Globus pallidus (tissue), 1 donor: ENCODE results near the gene ALG10B.
"Not testable (repeated sequence)": the region's sequence is repeated elsewhere in the genome, so short reads cannot be mapped to it uniquely, and the experiment has no call there.

Experiments
- DNase-seq: peaks from one replicate; pipeline ENCODE4 v3.0.0-alpha.2; 2015; ENCODE audit warnings: low spot score

The ALG10B gene, protein sequence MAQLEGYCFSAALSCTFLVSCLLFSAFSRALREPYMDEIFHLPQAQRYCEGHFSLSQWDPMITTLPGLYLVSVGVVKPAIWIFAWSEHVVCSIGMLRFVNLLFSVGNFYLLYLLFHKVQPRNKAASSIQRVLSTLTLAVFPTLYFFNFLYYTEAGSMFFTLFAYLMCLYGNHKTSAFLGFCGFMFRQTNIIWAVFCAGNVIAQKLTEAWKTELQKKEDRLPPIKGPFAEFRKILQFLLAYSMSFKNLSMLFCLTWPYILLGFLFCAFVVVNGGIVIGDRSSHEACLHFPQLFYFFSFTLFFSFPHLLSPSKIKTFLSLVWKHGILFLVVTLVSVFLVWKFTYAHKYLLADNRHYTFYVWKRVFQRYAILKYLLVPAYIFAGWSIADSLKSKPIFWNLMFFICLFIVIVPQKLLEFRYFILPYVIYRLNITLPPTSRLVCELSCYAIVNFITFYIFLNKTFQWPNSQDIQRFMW

DNA sequence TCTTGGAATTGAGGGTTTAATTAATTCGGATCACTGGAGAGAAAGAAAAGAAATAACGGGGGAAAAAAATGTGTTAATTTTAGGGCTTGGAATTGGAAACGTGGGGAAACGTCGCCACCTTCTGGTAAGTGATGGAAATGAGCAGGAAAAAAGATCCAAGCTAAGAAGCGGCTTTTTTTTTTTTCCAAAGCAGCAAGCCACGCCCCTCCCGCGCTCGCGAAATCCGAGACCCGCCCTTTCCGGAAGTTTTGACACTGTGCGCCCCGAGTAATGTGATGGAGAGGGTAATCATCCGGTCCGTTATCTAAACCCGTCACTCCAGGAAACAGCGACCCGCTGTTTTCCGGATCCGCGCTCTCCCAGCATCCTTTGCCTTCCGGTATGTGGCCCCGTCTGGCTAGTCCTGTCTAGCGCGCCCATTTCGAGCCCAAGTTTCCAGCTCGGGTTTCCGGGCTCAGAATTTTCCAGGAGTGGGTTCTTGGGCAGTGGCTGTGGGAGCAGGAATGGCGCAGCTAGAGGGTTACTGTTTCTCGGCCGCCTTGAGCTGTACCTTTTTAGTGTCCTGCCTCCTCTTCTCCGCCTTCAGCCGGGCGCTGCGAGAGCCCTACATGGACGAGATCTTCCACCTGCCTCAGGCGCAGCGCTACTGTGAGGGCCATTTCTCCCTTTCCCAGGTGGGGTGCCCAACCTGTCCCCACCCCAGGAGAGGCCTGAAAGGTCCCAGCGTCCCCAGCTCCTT lies at the start of gene ALG10B:
ALG10B (plus strand) TSS at position 384 of the 739 bp plus-strand sequence; CDS start at position 504, 120 bp downstream.
- peak; percentile 97 for DNase-seq

DNA sequence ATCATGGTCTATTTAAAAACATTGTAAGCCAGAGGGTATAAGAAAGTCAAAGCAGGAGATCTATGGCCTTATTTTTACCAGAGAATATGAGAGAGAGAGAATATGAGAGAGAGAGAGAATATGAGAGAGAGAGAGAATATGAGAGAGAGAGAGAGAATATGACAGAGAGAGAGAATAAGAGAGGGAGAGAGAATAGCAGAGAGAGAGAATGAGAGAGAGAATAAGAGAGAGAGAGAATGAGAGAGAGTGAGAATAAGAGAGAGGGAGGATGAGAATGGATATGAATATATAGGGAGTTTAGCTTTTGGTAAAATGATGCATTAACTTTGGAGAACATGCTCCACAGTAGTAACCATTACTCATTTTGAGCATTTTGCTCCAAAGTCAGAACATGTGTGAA lies 48.0 kb upstream of the ALG10B start:
- no peak for DNase-seq

DNA sequence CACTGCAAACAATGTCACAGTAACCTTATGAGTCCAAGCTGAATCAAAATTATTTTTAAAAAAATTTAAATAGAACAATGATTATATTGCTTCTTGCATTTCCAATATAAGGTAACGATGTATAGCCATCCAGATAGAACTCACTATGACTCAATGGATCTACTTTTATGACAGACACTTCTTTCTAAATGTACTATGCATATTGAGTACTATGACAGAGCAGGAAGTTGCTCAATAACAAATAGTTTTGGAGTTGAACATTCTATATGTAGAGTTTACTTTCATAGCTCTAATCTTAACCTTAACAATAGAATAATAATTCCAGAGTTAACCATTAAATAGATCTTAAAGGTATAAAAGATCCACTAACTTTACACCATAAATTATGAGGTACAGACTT lies 46.7 kb upstream of the ALG10B start:
- no peak for DNase-seq

DNA sequence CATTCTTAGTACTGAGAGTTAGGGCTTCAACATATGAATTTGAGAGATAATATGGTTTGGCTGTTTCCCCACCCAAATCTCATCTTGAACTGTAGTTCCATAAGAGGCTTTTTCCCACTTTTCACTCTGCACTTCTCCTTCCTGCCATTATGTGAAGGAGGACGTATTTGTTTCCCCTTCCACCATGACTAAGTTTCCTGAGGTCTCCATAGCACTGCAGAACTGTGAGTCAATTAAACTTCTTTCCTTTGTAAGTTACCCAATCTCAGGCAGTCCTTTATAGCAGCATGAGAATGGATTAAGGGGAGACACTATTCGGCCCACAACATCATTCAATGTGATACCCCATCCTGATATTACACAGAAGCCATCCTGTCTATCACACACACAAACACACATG lies 36.8 kb upstream of the ALG10B start:
- no peak for DNase-seq

DNA sequence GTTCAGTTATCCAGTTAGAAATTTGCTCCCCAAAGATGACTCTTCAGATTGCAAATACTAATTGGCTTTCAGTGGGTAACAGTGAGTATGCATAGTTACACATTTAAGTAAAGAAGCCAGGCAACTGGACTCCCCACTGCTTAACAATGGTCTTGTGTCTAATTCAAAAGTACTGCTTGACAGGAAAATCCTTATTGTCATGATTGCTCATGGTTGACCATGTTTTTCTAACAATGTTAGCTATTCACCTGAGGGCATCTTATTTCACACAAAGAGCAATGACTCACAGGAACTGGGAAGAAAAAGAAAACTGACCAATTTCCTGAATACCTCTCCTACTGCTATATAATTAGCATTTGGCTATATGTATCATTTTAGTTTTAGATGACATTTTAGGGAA lies 33.7 kb upstream of the ALG10B start:
- no peak for DNase-seq

DNA sequence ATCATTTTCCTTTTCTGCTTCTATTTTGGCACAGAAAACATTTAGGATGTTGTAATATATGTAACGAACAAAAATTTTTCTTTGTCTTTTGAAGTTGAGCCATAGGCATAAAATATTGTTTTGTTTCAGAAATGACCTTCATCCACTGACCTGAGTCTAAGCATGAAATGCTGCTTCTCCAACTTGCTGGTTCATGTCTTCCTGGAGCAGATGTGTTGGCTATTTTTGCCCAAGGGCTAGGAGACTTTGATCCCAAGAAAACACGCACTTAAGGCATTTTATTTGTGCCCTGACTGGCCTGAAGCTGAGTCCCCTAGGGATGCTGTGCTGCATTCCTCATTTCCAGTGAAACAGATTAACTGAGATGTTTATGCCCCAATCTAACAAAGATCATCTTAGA lies 27.2 kb upstream of the ALG10B start:
- no peak for DNase-seq

DNA sequence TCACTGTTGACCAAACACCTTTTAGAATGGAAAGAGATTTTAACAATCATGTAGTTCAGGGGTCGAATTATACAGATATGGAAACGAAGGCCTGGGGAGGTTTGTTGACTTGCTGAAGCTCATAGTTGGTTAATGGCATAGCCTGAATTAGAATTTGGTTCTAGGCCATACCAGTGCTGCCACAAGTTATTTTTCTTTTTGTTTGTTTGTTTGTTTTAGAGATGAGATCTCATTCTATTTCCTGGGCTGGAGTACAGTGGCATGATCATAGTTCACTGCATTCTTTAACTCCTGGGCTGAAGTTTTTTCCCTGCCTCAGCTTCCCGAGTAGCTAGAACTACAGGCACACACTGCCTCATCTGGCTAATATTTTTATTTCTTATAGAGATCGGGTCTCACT lies 25.4 kb upstream of the ALG10B start:
- DNase-seq: no peak

DNA sequence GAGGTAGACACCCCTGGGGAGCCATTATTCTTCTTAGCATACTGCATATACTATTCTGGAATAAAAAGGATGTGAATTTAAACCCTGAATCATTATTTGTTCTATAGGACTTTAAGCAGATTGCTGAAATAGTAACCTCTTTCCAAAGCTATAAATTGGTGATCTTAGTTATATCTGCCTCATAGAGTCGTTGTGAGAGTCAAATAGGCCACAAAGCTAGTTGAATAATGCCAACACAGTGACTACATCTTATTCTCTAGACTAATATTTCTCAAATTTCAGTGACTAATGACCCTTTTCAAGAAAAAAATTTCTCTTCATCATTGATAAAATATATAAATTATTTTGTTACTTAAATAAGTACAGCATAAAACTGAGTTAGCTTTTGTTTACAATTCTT lies 13.6 kb upstream of the ALG10B start:
- not testable (repeated sequence) for DNase-seq

DNA sequence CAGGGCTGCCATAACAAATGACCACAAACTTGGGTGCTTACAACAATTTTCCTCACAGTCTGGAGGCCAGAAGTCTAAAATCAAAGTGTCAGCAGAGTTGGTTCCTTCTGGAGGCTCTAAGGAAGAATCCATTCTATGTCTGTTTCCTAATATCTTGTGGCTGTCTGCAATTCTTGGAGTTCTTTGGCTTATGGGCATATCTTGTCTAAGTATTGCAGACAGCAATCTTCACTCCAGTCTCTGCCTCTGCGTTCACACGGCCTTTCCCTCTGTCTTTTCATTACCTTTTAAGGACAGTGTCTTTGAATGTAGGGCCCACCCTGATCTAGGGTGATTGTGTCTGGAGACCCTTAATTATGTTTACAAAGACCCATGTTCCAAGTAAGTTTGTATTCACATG lies 5.4 kb downstream of the ALG10B start:
- DNase-seq: not testable (repeated sequence)

DNA sequence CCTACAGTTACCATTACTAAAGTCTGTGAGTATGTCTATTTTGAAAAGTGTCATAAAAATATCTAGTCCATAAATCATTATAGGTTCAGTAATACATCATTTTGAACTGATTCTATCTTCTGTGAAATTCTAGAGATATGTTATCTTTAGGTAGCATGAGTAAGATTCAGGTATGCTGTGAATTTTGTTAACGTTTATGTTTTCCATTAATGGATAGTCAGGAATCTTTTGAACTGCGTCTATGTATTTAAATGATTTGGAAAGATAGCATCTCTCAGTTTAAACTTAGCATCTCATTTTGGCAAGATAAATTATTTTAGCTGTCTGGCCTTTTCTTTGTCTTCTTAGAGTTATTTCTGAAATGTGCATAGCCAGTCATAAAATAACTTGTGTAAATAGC lies 8.3 kb downstream of the ALG10B start:
- no peak for DNase-seq

DNA sequence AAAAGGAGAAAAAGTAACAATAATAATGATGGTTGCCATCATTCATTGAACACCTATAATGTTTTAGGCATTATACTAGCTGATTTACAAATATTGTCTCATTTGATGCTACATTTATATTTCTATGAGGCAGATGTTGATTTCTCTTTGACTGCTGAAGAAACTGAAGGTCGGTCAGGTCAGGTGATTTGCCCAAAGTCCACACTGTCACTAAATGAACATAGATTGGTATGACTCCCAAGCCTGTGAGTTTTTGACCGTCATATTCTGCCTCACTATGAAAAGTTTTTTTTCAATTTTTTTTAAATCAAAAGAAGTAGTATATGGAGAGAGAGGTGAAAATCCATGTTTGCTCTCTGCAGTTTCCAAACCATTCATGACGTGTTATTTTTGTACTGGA lies 10.8 kb downstream of the ALG10B start:
- no peak for DNase-seq

DNA sequence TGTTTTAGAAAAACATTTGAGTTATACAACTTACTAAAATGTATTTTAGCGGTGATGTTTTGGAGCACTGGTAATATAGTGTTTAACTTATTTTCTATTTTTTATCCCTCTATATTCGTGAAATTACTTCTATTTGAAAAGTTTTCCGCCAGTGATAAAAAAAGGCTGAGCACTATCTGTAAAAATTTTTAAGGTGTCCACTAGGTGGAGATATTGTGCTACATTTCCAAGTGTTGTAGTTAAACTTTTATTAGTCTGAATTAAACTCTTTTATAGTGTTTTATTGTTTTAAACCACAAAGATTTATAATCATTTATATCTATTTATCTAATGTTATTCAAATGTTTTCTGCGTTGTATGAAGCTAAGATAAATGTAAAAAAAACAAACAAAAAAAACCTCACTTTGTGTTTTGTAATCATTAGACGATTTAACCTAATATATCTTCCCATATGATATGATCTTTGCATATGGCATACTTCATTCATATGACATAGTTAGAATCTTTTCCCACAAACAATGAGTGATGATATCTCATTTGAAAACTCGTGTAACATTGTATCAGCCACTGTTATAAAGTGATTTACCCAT lies 11.8 kb downstream of the ALG10B start:
- DNase-seq: peak; percentile 13

DNA sequence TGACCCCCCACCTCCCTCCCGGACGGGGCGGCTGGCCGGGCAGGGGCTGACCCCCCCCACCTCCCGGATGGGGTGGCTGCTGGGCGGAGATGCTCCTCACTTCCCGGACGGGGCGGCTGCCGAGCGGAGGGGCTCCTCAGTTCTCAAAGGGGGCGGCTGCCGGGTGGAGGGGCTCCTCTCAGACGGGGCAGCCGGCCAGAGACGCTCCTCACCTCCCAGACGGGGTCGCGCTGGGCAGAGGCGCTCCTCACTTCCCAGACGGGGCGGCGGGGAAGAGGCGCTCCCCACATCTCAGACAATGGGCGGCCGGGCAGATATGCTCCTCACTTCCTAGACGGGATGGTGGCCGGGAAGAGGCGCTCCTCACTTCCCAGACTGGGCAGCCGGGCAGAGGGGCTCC lies 13.8 kb downstream of the ALG10B start:
- DNase-seq: not testable (repeated sequence)

DNA sequence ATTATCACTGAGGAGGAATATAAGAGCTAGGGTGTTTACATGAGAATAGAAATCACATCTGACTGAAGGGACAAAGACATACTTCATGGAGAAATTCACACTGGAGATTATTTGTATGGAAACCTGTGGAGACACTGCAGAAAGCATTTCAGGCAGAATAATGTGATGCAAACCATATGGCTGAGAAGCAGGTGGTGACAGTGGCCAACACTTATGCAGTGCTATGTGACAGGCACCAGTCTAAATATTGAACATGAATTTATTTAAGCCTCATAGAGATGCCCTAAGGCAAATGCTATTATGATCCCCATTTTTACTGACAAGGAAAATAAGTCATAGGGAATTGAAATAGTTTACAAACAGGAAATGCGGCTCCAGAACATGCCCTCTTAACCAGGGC lies 16.2 kb downstream of the ALG10B start:
- DNase-seq: no peak

DNA sequence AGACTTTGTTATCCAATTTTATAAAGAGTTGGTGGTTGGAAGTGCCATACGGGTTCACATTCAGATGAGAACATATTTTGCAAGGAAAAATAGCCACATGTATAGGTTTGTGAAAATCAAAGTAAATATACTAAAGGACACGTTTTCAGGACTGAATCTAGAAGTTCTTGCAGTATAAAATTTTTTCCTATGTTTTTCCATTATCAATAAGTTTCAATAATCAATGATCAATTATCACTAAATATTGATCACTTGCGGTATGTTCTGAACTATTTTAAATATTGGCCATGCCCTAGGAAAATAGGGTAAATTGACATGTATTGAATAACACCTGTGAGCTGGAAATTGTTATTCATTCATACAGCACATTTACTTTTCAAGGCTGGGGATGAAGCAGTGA lies 25.9 kb downstream of the ALG10B start:
- DNase-seq: no peak

DNA sequence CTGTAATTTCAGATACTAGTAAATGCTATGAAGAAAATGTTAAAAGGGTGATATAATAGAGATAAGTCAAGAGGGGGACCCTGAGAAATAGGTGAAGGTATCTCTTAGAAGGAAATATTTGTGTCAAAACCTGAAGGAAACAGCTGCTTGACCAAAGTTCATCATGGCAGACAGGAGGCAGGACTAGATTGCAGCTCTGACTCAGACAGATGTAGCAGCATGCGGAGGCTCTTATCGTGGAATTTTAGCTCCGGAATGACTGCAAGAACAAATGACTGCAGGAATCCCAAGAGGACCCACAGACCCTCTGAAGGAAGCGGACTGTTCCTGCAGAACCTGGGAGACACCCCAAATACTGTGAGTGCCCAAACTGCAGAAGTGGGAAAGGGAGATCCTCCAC lies 26.7 kb downstream of the ALG10B start:
- DNase-seq: not testable (repeated sequence)

DNA sequence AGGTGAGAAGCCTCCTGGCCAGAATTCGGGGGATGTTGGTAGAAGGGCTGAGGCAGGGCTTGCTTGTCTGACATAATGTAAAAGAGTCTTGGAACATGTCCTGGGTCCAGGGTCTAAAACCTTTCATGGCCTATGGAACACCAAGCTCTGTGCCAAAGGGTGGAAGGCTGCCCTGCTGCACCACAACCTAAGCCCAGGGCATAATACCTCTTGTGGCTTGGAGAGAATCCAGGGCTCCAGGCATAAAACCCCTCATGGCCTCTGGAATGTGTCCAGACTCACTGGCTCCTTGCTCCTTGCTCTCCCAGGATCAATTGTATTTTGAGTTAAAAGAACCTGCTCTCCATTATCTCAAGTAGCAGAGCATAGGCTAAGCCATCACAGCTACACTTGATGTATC lies 27.3 kb downstream of the ALG10B start:
- not testable (repeated sequence) for DNase-seq

DNA sequence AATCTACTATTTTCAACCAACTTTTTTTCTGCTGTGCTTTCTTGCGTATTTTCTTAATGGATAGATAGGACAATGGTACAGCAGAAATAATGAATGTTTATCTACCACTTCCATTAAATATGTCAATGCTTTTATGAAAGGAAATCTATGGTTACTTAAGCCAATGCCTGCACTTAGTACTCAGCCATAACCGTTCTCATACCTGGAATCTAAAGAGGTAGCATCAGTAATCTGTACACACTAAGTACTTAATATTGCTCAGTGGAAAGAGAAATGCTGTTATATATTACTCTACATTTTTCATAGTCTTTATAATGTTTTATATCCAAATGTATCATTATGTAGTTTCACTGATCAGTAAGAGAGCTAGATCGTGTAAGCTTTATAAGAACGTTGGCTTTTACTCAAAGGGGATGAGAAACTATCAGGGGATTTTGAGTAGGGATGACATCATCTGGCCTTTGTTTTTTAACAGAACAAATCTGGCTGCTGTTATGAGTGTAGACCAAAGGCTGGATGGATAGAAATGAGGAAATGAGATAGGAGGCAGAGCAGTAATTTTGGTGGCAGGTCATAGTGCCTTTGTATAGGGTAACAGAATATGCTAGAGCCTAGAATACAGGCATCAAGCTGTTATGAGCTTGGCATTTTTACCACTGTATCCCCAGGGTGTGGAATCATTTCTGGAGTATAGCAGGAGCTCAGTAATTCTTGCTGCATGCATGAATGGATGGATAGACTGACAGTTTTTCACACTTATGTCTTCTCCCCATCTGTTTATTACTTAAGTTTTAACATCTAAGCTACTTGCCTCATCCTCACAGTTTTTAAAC lies 34.0 kb downstream of the ALG10B start:
- no peak for DNase-seq

DNA sequence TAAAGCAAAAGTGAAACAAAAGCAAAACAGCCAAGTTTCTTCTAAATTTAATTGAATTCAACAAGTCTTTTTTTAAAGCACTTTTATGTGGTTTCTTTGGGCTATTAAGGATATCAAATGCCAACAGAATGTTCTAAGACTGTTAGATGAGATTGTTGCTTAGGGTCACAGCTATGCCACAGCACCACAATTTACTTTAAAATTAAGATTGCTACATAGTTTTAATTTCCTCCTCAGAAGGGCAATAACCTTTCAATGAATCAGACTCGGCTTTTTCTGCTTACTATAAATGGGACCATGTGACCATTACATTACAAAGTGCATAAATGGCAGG lies 34.6 kb downstream of the ALG10B start:
- DNase-seq: not testable (repeated sequence)

DNA sequence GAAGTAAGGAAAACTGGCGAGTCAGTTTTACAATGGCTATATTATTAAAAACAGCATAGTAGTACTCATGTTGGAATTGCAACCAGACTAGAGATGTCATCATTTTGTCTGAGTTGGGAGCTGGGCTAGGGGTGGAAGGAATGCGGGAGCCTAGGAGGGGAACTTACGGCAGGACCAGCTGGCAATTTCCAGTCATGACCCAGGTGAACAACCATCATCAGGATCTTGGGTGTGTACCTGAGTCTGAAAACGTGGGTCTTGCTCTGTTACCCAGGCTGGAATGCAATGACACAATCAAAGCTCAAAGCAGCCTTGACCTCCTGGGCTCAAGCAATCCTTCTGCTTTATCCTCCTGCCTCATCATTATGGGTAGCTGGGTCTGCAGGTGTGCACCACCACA lies 50.9 kb downstream of the ALG10B start:
- DNase-seq: no peak

DNA sequence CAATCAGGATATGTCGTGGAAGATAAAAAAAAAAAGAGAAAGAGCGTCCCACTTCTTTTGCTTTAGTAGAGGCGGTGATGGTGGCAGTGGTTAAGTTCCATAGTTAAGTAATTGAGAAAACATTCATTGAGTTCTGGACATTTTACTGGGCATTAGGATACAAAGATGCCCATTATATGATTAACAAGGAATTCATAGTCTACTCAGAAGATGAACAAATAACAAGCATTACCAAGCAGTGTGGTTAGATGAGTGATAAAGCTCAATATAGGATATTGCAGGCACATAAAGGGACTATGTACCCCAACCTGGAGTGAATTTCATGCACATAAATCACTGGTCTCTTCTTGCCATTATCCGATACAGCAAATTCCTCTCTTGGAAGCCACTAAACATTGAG lies 53.7 kb downstream of the ALG10B start:
- DNase-seq: no peak

DNA sequence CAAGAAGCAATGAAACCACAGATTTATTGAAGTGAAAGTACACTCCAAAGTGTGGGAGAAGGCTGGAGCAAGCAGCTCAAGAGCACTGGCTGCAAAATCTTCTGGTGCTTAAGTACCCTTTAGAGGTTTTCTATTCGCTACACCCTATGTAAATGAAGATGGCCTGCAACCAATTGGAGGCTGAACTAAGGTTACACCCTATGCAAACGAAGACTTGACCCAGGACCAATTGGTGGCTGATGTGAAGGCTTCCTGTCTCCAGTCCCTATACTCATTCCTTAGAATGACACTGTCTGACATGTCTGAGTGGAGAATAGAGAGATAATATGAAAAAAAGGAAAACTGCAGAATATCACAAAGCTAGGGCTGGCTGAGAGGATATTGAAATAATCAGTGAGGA lies 57.2 kb downstream of the ALG10B start:
- no peak for DNase-seq
